ENCODE measurements around the gene NR3C2.

The NR3C2 gene

DNA sequence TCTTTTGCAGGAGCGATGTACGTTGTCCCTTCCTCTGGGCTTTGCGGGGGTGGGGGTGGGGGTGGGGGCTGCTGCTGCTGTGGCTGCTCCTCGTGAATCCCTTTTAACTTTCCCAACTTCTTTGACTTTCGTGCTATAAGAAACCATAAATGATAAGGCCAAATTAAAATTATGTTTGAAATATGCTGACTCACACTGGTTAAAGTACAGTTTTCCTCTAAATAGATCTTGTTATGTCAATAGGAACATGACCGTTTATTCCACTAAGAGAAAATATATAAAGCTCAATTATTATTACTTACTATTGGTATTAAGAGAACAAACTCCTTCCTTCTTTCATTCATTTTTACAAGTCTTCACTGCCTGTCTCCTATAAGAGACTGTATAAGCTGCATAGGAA lies 287.4 kb downstream of the NR3C2 start:
- no peak overlapping the region for H3K27ac ChIP-seq
- TF ChIP-seq, protein P1, sequence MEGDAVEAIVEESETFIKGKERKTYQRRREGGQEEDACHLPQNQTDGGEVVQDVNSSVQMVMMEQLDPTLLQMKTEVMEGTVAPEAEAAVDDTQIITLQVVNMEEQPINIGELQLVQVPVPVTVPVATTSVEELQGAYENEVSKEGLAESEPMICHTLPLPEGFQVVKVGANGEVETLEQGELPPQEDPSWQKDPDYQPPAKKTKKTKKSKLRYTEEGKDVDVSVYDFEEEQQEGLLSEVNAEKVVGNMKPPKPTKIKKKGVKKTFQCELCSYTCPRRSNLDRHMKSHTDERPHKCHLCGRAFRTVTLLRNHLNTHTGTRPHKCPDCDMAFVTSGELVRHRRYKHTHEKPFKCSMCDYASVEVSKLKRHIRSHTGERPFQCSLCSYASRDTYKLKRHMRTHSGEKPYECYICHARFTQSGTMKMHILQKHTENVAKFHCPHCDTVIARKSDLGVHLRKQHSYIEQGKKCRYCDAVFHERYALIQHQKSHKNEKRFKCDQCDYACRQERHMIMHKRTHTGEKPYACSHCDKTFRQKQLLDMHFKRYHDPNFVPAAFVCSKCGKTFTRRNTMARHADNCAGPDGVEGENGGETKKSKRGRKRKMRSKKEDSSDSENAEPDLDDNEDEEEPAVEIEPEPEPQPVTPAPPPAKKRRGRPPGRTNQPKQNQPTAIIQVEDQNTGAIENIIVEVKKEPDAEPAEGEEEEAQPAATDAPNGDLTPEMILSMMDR (IDR thresholded peaks at IDR 0.05) = no peak
- TF ChIP-seq ZFX (IDR thresholded peaks at IDR 0.05; ENCODE audit: borderline replicate concordance) = no peak

DNA sequence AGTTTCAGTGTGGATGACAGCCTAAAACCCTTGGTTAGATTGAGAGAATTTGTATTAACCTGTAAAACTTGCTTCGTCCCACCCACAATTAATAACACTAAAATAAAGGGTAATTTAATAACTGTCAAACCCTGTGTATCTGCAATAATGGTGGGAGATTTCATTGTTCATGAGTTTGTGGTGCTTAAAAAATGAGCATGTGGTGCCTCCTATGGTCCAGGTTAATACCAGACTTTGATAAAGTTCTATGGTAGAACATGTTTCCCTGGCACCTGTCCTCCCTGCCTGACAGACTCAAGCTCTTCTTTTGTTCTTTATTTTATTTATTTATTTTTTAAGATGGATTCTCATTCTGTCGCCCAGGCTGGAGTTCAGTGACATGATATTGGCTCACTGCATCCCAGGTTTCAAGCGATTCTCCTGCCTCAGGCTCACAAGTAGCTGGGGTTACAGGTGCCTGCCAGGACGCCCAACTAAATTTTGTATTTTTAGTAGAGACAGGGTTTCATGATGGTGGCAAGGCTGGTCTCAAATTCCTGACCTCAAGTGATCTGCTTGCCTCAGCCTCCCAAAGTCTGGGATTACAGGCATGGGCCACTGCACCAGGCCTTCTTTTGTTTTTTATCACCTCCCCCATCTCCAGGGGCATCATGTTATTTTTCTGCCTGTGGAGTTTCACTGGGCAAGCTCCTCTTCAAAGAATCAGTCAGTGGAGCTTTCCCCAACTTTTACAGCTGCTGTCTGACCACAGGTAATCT lies 289.2 kb downstream of the NR3C2 start:
- no peak overlapping the region for H3K27ac ChIP-seq
- no peak for TF ChIP-seq ZFX (IDR thresholded peaks at IDR 0.05; ENCODE audit: borderline replicate concordance)
- TF ChIP-seq, protein P1 (IDR thresholded peaks at IDR 0.05) = no peak

- TF ChIP-seq ZFX (IDR thresholded peaks at IDR 0.05; ENCODE audit: borderline replicate concordance) = no peak
- TF ChIP-seq, protein P1 (IDR thresholded peaks at IDR 0.05) = no peak
- H3K27ac ChIP-seq = no peak overlapping the region
Observed at GRCh38 chr4:148151806-148152205, 290.4 kb downstream of the NR3C2 start.

- H3K27ac ChIP-seq = no peak overlapping the region
- no peak for TF ChIP-seq ZFX (IDR thresholded peaks at IDR 0.05; ENCODE audit: borderline replicate concordance)
- TF ChIP-seq, protein P1 (IDR thresholded peaks at IDR 0.05) = no peak
Observed at GRCh38 chr4:148145475-148145874, 296.7 kb downstream of the NR3C2 start.

DNA sequence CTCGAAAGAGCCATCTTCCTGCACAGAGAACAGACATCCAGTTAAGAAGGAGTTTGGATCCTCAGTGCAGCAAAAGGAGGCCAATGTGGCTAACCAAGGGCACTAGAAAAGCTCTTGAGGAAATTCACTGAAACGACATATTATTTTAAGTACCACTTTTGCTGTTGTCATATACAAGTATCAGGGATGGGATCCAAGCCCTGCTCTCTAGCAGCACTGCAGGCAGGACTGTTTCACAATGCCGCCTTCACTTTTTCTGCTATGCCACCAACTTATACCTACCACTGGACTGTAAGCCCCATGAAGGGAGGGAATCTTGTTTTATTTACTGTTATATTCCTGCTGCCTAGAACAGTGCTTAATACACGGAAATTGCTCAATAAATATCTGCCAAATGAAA lies 299.0 kb downstream of the NR3C2 start:
- TF ChIP-seq, protein P1 (IDR thresholded peaks at IDR 0.05) = no peak
- TF ChIP-seq ZFX (IDR thresholded peaks at IDR 0.05; ENCODE audit: borderline replicate concordance) = no peak
- no peak overlapping the region for H3K27ac ChIP-seq

GRCh38 chr4:148141501-148141900 lies 300.7 kb downstream of the NR3C2 start:
- TF ChIP-seq, protein P1 (IDR thresholded peaks at IDR 0.05) = no peak
- no peak for TF ChIP-seq ZFX (IDR thresholded peaks at IDR 0.05; ENCODE audit: borderline replicate concordance)
- no peak overlapping the region for H3K27ac ChIP-seq

GRCh38 chr4:148126825-148127224 lies 315.4 kb downstream of the NR3C2 start:
- TF ChIP-seq, protein P1 (IDR thresholded peaks at IDR 0.05) = no peak
- no peak for TF ChIP-seq ZFX (IDR thresholded peaks at IDR 0.05; ENCODE audit: borderline replicate concordance)
- no peak overlapping the region for H3K27ac ChIP-seq
